Activated CD4-positive, alpha-beta T cell treated with anti-CD3 and anti-CD28 coated beads, Interleukin-2, amount 50 U/mL, for 1 hour (primary cell): ENCODE results near the gene UFM1.
"Not testable (repeated sequence)": the region's sequence is repeated elsewhere in the genome, so short reads cannot be mapped to it uniquely, and the experiment has no call there.

Experiments
- DNase-seq: peaks from one replicate; pipeline ENCODE4 v3.0.0-alpha.2; 2020

Gene UFM1

DNA sequence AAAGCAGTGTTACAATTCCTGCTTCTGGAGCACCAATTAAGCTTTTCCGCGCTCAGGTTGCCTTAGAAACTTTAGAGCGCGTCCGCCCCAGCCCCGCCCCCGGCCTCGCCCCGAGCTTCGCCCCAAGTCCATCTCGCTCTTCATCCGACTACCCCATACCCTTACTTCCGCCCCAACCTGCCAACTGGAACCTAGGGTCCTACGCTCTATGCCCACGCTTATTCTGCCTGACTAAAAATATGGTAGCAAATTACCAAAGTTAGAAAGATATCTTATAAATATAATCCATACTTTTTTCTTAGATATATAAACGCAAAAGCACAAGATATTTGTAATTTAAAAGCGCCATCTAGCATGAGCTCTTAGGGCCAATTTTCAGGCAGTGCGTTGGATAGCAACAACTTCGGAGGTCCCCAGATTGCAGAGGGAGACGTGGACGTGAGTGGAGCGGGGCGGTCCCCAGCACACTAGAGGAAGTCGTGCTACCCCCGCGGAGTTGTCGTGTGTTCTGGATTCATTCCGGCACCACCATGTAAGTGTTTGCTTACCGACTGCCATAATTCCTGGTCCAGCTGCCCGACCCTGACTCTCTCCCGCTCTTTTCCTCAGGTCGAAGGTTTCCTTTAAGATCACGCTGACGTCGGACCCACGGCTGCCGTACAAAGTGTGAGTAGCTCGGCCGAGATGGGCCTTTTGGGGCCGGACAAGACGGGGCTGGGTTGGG, at the start of gene UFM1:
TSS of gene UFM1 (plus strand) at position 462 of the 724 bp plus-strand sequence. CDS start at position 531, 69 bp downstream.
- DNase-seq: peak; percentile 83

DNA sequence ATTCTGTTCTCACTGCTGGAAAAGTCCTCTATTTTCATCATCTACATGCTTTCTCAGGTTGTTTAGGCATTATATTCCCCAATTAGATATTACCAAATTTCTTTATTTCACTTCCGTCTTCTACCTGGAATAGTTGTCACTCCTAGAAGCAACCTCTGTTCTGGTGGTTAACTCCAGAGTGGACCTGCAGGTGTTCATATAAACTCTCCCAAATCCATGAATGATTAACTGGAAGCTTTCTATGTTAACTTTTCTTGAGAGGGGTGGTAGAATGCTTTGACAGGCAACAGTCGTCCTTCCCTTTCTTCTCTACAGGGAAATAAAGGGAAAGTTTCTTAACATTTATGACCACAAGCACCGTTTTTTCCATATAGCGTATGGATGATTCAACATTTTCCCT, 48.4 kb upstream of the UFM1 start:
- DNase-seq: no peak

DNA sequence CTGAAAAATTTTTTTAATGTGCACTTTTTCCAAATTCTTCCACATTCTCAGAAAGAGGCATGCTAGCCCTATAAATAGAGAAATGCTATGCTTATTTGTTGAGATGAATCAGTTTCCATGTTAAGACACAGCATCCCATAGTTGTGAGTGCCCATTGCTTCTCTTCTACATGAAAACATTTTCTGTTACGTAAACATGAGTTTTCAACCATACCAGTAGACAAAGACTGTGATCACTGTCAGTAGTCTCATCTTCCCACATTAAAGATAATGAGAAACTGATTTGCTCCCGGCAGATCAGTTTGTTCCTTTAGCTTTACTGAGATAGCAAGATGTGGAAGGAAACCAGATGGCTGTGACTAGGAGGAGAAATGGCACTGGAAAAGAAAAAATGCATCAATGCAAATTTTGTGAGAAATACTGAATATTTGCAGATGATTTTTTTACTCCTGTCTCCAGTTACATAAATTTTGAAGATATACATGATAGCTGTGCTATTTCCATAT, 45.8 kb upstream of the UFM1 start:
- no peak for DNase-seq

DNA sequence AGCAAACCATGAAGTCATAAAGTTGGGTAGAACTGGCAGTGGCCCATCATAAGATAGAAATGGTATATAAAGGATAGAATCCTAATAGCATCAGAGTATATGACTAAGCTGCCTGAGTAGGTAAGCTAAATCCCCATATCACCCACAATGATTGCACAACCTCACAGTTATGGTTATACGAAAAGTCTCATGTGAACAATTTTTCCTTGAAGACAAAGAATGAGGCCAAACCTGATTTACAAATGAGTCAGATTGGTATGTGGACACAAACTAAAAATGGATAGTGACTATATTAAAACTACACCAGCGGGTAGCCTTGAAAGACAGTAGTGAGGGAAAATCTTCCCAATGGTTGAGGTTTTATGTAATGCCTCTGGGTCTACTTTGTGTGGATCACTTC, 40.9 kb upstream of the UFM1 start:
- DNase-seq: no peak

DNA sequence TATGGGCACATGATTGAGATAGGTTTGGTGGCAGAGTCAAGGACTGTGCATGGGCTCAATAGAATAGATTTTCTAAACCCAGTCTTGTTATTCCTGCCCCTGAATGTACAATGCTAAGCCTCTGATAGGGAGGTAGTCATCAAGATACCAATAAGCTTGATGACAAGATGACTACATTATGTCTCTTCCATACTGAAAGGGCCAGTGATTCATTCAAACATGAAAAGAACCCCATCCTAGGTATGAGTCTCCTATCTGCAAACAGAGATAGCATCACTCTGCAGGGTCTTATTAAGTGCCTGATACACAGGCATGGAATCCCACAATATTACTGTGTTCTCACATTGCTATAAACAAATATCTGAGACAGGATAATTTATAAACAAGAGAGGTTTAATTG, 40.3 kb upstream of the UFM1 start:
- no peak for DNase-seq

DNA sequence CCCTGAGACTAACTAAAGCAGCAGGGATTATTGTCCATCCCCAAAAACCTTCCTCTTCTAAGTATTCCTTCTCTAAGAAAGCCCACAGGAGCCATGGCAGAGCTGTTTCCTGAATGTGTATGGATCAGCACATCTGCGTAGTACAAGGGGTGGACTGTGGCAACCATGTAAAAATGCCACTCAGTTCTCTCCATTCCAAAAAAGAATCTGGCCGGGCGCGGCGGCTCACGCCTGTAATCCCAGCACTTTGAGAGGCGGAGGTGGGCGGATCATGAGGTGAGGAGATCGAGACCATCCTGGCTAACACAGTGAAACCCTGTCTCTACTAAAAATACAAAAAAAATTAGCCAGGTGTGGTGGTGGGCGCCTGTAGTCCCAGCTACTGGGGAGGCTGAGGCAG, 38.5 kb upstream of the UFM1 start:
- DNase-seq: not testable (repeated sequence)

DNA sequence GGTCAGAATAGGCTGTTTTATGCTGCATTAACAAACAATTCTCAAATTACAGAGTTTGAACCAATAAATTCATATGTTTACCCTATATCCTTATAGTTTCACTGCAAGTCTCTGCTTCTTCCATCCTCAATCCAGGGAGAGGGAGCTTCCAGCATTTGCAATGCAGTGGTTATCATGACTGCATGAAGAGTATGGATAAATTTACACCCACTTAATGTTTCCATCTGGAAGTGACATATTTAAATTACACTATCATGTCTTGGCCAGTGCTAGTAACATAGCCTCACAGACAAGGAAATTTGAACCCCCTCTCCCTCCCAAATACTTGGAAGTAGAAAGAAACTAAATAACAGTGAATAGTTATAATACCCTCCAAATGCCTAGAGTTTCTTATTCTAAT, 33.5 kb upstream of the UFM1 start:
- DNase-seq: no peak

DNA sequence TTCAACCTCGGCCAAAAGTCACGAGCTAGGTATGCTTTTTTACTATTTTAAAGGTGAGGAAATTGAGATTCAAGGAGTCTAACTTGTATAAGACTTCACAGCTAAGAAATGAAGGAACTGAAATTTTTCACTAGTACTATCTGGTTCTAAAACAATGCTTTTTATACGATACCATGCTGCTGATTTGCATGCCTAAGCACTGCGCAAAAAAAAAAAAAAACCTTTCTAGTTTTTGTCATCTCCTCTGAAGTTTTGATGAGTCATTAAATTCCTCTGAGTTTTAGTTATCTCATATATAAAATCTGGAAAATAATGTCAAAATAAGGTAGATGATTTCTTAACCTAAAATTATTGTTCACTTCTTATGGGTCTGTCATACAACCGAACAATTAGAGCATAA, 28.0 kb upstream of the UFM1 start:
- DNase-seq: no peak

DNA sequence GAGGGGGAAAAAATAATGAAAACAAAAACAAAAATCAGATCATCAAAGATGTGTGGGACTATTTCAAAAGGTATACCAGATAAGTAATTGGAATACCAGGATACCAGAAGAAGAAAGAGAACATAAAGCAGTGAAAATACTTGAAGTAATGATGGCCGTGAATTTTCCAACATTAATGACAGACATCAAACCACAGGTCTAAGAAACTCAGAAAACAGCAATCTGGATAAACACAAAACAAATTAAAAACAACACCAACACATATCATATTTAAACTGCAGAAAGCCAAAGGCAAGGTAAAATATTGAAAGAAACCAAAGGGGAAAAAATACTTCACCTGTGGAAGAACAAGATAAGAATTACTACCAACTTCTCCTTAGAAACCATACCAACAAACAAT, 24.2 kb upstream of the UFM1 start:
- DNase-seq: no peak

DNA sequence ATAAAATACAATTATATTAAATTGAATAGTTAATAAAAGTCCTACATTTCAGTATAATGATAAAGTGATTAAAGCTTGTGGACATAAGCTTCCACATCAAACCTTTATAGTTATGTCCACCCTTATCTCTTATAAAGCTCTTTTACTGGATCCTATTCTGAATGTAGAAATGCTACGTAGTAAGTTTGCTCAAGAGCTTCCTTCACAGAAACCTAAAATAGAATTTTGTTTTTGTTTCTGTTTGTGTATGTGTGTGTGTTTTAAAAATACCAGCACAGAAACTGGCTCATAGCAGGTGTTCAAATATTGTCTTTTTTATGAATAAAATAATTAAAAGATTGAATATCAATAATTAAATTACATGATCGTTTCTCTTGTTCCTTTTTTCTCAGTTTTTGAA, 21.0 kb upstream of the UFM1 start:
- DNase-seq: no peak

DNA sequence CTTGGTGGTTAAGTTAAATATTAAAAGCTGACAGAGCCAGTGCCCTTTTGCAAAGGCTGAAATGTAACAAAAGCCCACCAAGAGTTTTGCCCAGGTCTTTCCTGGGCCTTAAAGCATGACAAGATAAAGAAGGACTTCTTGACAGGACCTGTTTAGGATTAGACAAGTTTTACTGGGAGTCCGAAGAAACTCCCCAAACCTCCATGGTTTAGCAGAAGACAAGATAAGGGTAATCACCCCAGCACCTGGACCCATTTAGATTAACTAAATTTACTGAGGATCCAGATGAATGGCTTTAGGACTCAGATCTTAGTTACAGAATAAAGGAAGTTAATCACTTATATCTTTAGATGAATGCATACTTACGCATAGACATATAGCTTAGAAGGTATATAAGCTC, 14.8 kb upstream of the UFM1 start:
- DNase-seq: no peak

DNA sequence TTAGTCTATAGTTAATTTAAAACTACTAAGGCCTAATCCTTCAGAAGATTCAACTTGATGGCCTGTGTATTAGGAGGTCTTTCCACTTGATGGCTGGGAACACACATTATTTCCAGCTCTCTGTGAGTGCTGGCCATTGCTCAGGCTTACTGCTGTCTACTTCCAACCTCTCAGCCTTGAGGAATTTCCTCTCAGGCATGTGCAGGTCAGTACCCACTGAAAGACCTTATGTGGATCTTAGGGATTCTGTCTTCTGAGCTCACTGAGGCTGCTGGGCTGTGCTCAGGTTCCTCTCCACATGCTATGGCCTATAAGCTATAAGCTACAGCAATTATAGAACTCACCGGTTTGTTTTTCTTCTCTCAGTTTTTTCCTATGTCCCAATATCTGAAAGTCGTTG, 11.6 kb upstream of the UFM1 start:
- DNase-seq: no peak

DNA sequence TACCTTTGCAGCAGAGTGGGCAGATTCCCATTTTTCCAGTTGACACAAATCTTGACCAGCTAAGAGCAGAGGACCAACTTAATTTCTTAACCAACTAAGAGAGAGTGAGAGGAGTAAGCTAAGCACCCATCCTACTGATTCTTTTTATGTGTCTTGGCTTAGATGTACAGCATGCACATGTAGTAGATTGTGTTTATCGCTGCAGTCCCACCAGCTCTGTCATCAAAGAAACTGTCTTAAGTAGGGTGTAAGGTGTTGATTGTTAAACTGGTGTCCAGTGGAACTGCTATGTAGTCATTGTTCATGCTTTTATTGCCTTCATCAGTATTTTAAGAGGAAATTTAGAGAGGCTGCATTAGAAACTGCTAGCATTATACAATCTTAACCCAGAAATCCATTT, 9.0 kb upstream of the UFM1 start:
- DNase-seq: no peak

DNA sequence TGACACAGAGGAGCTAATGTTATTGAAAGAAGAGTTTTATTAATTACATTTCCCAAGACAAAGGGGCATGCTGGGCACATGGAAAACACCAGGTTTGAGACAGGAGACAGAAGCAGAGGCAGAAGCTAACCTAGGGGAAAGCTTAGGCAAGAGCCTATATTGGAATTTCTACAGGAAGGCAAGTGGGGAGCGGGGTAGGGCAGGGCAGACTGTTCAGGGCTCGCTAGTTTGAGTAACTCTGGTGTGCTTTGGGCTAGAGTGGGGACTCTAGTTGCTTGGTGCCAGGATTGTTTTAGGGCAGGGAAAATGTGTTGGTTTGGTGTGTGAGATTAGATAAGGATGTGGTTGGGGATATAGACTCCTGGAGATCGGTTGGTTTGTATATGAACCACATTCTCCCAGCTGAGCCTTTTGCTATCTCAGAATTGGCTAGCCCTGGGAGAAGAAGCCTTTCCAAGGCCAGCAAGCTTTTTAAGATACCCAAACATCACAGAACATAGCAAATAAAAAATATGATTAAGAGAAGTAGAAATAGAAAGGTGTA, 8.4 kb upstream of the UFM1 start:
- DNase-seq: no peak

DNA sequence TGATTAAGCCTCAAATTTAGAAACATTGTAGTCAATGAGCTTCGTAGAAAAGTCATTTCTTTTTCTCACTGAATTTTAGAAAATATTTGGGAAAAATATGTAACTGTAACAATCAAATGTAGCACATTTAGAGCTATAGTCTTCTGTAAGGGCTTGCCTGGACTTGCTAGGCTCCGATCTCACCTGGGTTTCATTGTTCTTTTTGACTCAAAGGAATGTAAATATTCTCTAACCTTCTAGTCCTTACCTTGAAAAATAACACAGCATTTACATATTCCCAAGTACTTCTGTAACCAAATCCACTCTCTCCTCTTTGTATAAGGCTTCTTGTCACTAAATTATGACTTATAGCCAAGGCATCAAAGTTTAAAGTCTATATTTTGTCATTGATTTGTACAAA, 2.9 kb upstream of the UFM1 start:
- DNase-seq: no peak

DNA sequence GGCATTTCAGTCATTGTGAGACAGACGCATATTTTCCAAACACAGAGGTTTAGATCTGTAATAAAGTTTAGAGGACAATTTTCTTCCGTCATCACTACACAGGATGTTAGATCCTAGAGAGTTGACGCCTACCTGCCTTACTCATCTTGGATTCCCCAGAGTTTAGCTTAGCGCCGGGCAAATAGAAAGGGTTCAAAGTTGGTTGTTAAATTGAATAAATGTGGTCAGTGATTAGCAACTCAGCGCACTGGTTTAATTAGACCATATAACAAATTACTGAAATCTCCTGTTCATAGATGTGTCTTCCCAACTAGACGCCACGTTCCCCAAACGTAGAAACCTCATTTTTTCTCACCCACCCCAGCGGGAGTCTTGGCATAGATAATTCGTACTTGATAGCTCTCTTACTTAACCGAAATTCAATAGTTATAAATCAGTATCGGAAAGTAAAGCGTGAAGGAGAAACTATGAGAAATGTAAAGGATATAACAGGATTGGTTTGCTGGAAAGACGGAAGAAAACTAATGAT, 726 bp upstream of the UFM1 start:
- DNase-seq: peak; percentile 15

DNA sequence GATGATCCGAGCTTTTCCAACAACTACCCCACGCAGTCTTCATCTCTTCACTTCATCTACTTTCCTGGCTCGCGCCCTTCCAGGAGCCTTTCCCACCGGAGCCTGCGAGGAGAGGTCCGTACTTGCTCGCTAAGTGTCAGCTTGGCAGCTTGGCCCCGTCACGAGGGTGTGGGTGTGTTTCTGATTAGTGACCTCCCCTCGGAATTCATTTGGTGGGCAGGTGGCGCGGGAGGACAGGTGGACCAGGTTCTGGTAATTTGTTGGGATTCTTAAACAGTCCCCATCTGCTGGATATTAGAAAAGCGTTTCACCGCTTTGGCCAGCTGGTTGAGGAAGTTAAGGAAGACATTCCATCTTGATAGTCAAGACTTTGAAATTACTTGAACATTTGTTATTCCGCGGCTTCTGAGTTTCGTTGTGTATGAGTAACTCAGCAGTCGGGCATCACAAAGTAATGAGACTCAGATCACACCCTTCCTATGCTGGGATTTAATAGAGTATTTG, 515 bp downstream of the UFM1 start:
- DNase-seq: peak; percentile 40

DNA sequence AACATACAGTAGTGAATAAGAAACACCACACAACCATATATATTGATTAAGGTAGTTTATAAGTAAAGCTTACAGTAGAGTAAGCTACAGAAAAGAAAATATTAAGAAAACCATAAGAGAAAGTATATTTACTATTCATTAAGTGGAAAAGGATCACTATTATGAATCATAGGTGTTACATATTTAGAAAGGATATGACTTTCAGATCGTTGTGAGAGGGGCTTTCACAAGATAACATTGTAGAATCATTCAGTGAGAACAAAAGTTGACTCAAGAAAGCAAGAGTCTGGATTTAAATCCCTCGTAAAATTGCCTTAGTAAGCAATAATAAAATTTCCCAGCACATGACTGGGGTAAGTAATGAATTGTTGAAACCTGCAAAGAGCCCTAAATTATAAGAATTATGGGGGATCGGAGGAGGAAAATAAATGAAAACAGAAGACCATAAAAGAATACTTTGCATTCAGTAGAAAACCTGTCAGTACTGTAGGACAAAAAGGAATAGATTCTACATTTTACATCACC, 6.0 kb downstream of the UFM1 start:
- DNase-seq: no peak

DNA sequence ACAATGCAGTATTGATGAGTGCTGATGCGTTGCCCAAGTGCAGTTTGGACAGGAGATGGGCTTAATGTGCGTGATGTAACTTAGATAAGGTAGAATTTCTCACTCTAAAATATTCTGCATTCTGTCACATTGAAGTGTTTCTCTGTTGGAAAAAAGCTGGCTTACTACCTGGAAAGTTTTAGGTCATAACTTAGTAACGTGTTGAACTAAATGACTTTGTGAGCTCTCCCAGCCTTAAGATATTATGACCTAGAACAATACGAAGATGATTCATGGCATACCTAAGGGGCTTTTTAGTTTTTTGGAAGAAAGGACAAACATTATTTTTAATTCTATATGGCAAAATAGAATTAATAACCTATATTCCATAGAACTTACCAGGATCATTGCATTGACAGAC, 9.0 kb downstream of the UFM1 start:
- no peak for DNase-seq

DNA sequence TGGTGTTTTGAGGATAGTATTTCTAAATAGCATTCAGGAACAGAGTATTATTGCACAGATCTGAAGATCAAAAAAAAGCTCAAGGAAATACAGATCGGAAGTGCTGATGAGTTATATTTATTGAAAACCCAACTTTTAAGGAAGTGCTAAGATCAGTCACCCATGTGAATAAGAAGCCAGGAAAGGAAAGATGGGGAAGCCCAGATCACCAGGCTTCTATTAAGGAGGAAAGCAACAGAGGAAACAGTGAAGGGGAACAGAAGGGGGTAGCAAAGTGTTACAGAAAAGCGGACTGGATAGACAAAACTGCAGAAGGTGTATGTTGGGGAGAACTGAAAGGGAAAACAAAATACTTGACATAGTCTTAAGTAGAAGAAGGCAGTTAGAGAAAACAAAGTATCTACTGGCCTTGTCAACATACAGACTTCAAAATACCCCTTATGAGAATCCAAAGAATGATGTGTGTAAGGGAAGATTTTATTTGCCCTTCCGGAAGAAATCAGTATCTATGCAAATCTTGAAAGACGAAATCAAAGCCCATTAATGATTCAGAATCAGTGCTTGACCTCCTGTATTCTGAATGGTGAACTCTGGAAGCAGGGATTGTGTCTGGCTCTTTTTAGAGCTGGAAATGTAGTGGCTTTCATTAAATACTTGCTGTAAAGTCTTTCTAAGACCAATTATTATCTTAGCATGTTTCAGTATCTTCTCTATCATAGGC, 12.1 kb downstream of the UFM1 start:
- no peak for DNase-seq

DNA sequence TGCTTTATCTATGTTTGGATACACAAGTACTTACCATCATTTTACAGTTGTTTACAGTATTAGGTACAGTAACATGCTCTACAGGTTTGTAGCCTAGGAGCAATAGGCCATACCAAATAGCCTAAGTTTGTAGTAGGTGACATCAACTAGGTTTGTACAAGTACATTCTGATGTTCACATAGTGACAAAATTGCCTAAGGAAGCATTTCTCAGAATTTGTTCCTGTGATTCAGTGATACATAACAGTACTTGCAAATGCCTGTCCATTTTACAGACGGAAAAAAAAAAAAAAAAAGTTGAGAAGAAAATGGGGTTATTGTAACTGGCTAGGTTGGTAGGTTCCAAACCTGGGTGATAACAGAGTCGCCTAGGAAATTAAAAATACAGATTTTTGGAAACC, 13.6 kb downstream of the UFM1 start:
- no peak for DNase-seq

DNA sequence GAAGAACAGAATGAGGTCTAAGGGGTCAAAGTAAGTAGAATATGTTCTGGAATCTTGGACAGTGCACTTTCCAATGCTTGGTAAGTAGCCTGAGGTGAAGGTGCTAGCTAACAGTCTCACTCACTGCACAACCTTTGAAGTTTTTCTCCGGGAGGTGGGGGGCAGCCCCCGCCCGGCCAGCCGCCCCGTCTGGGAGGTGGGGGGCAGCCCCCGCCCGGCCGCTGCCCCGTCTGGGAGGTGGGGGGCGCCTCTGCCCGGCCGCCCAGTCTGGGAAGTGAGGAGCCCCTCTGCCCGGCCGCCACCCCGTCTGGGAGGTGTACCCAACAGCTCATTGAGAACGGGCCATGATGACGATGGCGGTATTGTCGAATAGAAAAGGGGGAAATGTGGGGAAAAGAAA, 14.1 kb downstream of the UFM1 start:
- DNase-seq: not testable (repeated sequence)

DNA sequence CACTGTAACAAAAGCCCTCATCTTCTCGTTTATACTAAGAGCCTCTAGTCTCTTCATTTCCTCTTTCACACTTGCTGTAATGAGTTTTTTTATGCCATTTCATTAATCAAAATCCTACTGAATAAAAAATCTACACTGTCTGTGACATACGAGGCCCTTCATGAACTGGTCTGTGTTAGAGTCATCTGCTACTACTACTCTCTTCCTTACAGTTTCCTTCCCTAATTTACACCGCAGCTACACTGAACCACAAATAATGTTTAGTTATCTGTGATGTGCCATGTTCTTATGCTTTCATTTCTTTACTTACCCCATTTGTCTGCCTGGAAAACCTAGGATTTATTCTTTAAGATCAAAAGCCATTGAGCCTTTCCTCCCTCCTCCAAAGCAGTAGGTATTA, 16.0 kb downstream of the UFM1 start:
- DNase-seq: no peak
